ENCODE data around the gene TCL1B.
A peak's percentile ranks its signal among the peaks of the same experiment; 100 is the strongest.
"Not testable (repeated sequence)": the region's sequence is repeated elsewhere in the genome, so short reads cannot be mapped to it uniquely, and the experiment has no call there.

Gene TCL1B, protein sequence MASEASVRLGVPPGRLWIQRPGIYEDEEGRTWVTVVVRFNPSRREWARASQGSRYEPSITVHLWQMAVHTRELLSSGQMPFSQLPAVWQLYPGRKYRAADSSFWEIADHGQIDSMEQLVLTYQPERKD

GRCh38 chr14:95685978-95686922, at the start of gene TCL1B:
TSS of gene TCL1B (plus strand) at chr14:95686426. CDS start at chr14:95686468, 42 bp downstream.
- no peak for DNase-seq

GRCh38 chr14:95644981-95645380, 41.2 kb upstream of the TCL1B start:
- no peak for DNase-seq

DNA sequence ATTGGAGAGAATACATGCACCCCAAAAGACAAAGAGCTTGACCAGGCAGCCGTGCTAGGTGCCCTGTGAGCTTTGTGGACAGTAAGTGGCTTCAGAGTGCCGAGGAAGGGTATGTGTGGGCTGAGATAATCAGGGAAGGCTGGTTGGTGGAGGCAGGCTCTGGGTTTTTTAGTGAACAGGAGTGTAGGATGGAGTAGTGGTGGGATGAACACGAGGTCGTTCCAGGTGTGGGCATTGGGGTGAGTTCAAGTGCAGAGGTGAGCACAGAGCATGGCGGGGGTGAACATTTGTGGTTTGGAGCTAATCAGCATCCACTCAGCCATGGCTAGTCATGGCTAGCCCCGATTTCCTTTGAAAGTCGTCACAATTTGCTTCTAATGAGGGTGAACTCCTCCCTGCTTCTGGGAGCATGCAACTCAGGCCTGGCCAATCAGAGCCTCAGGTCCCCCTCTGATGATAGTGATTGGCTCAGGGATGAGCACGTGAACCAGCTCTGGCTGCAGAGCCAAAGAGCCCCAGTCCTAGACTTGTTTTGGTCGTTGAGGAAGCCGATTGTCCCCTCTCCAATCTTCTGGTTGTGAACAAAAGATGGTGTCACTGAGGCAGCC, 40.7 kb upstream of the TCL1B start:
- no peak for DNase-seq

- no peak for DNase-seq
Observed at GRCh38 chr14:95647926-95648325, 38.3 kb upstream of the TCL1B start.

DNA sequence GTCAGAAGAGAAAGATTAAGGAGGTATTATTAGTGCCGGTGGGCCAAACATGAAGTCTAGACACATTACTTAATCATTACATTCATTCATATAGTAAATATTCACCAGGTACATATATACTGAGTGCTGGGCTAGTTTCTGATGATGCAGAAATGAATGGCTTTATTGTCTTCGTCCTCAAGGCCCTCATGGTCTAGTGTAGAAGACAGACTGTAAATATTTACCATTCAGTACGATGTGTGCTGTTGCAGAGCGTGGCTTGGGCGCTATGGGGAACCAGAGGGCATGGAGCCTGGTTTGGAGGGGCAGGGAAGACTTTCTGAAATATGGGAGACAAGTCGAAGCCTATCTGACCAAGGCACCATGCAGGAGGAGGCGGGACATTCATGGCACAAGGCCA, 37.0 kb upstream of the TCL1B start:
- DNase-seq: no peak

DNA sequence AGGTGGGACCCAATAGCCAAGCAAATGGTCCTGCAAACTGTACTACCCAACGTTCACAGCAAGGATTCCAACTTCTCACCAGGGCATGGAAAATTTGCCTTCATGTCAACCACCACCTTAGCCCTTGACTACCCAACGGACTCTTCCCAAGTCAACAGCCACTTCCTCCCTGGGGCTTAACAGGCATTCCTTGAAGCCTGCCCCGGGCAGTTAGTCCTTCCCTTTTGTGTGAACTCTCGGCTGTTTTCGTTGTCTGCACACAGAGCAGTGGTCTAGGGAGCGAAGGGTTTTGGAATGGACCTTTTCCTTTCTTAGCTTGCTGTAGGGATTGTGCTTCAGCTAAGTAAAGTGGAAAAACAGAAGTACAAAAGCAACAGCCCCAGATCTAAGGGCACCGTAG, 35.2 kb upstream of the TCL1B start:
- DNase-seq: no peak

DNA sequence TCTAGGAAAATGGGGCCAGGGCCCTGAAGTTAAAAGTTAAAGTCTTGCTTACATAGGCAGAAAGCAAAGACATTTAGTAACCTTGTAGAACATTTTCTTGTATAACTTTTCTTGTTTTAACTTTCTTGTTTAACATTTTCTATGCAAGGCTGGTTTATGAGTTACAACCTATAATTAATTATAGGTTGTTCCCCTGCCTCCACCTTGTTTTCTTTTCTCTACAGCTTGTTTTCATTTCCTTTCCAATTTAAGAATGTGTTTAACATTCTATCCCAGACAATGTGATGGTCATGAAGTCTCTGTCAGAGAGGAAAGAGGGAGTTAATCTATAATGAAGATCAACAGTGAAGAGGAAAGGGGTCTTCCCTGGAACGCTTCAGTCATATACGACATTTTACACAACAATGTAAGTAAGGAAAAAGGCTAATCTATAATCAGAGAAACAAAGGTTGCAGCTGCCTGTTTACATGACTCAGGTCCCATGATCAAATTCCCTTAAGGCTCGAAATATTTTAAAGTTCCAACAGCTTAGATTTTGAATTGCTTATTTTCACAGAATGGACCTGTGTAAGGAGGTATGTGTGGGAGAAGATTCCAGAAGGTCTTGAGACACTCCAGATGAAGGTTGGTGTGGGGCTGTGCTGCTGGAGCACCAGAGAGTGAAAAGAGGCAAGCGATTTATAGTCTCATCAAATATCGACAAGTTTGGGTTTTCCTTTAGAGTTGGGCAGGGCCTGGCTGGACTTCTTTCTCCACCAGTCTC, 34.2 kb upstream of the TCL1B start:
- no peak for DNase-seq

- DNase-seq: no peak
Observed at GRCh38 chr14:95652690-95653089, 33.5 kb upstream of the TCL1B start.

- DNase-seq: no peak
Observed at GRCh38 chr14:95655461-95655860, 30.8 kb upstream of the TCL1B start.

GRCh38 chr14:95656634-95657033, 29.6 kb upstream of the TCL1B start:
- DNase-seq: no peak

- no peak for DNase-seq
Observed at GRCh38 chr14:95657454-95657853, 28.8 kb upstream of the TCL1B start.

GRCh38 chr14:95659293-95659989, 26.8 kb upstream of the TCL1B start:
- no peak for DNase-seq

GRCh38 chr14:95659990-95660385, 26.2 kb upstream of the TCL1B start:
- DNase-seq: no peak

DNA sequence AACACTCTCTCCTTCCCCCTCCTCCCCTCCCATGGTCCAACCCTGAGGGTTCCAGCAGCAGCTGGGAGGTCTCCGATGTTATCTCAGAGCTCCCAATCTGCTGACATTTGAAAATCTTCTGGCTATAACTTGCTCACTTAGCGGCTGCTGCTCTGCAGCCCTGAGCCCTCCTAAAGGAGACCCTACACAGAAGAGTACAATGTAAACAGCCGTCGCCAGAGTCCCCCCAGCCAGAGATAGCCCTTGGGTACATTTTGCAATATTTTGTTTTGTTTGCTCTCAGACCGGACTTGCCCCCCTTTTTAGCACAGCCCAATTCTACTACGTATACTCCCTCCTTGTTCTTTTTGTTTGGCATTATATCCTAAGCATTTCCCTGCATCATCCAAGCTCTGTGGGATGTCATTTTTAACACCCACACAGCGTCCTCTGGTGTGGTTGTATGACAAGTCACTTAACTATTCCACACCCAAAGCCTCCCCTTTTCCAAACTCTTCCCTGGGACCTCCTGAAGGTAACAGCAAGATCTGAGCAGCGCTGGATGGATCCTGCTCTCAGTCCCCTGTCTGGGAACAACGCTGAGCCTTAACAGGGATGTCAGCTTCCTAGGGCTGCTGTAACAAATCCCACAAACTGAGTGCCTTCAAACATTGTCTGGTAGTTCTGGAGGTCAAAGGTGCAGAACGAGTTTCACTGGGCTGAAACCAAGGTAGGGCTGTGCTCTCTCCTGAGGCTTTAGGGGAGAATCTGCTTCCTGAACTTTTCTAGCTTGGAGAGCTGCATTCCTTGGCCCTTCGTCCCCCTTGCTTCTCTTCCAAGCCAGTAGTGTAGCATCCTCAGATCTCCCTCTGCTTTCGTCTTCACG, 25.3 kb upstream of the TCL1B start:
- no peak for DNase-seq

- DNase-seq: no peak
Observed at GRCh38 chr14:95662376-95663186, 23.6 kb upstream of the TCL1B start.

DNA sequence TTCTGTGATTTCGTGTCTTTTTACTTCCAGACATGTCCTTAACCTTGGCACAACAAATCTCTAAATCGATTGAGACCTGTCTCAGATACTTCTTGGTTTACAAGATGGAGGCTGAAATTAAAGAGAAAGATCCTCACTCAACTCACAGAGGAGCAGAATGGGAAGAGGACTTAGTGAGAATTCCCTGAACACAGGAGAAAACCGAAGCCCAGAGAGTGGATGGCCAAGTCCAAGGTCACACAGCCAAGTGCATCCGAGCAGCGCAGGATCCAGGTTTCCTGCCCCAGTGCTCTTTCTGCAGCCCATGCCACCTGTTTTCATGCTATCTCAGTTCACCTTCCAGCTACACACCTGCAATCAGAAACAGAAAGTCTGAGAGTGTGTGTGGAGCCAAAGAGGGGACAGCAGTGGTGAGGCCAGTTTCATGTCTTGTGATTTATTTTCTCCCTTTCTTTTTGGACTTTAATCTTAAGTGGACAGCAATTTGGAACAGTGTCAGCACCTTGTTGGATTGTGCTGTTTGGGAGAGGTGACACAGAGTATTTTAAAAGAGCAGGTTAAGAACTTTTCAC, 22.9 kb upstream of the TCL1B start:
- no peak for DNase-seq

- peak in 3 of 56 donors; percentile 9 to 21 (median 18) for DNase-seq
Observed at GRCh38 chr14:95664066-95664465, 22.2 kb upstream of the TCL1B start.

GRCh38 chr14:95664546-95664945, 21.7 kb upstream of the TCL1B start:
- DNase-seq: no peak

DNA sequence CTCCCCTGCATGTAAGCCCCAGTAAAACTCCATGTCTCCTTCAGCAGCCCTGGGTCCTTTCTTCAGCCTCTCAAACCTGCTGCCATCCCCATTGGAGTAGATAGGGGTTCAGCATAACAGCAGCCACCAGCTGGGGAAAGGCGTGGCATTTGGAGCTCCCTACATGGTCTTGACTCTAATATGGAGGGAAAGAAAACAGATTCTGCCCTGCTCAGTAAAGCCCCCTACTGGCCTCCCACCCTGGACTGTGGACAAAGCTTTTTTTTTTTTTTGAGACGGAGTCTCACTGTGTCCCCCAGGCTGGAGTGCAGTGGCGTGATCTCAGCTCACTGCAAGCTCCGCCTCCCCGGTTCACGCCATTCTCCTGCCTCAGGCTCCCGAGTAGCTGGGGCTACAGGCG, 20.7 kb upstream of the TCL1B start:
- DNase-seq: not testable (repeated sequence)

All from amygdala (tissue), 56 donors.